Thoracic aorta (tissue), 2 donors: ENCODE measurements around the gene UNC13D. TPM values are rescaled to one million over a fixed set of nuclear protein-coding genes. Genes with fewer than 3 reads are reported as not detected.

Source experiments
- ATAC-seq: fragments of 150-250 bp; one replicate; pipeline ENCODE4 v1.8.0; 2017; ENCODE audit warnings: low read depth; ENCODE audit not compliant: insufficient number of reproducible peaks, low FRiP score
- DNase-seq: peaks from one replicate; pipeline ENCODE4 v3.0.0-alpha.2; 2020; ENCODE audit warnings: low spot score
- H3K27ac ChIP-seq, 2 donors: fragments of 200-600 bp; sonication (generic); 1 replicate in 1 of 2; 2 replicates in 1 of 2; pipeline ENCODE4 v1.5.1; 2016; ENCODE audit warnings: mild to moderate bottlenecking in 2 of 2, moderate library complexity in 2 of 2
- H3K27me3 ChIP-seq: fragments of 200-600 bp; sonication (generic); replicated peaks from 2 replicates; pipeline ENCODE4 v1.6.0; 2016; ENCODE audit warnings: mild to moderate bottlenecking; ENCODE audit not compliant: insufficient read depth
- H3K36me3 ChIP-seq: fragments of 200-600 bp; sonication (generic); one replicate; pipeline ENCODE4 v1.5.1; 2016
- H3K4me1 ChIP-seq, 2 donors: fragments of 200-600 bp; sonication (generic); 1 replicate in 1 of 2; 2 replicates in 1 of 2; pipeline versions ENCODE4 v1.5.1 to v1.6.0; 2016; ENCODE audit warnings: low read depth in 2 of 2, mild to moderate bottlenecking in 1 of 2; ENCODE audit not compliant: control insufficient read depth in 1 of 2
- H3K4me3 ChIP-seq: fragments of 200-600 bp; sonication (generic); 2 replicates; pipeline ENCODE4 v1.5.1; 2016; ENCODE audit warnings: mild to moderate bottlenecking
- H3K9me3 ChIP-seq: fragments of 200-600 bp; sonication (generic); 2 replicates; pipeline ENCODE4 v1.5.1; 2016
- CTCF ChIP-seq: fragments of 200-600 bp; sonication (generic); IDR thresholded peaks from one replicate; pipeline ENCODE4 v1.5.1; 2019; ENCODE audit warnings: antibody characterized with exemption
- total RNA-seq, 2 donors: library from RNA; depleted of rRNA; stranded (reverse); fragments of >200 nt; gene quantifications; one replicate each; pipeline versions ENCODE4 v1.1.0 to v1.2.3, GENCODE V29; 2016

The UNC13D gene
- total RNA-seq, 2 donors from 2014 or later, result 13.5 to 36.0 TPM

DNA sequence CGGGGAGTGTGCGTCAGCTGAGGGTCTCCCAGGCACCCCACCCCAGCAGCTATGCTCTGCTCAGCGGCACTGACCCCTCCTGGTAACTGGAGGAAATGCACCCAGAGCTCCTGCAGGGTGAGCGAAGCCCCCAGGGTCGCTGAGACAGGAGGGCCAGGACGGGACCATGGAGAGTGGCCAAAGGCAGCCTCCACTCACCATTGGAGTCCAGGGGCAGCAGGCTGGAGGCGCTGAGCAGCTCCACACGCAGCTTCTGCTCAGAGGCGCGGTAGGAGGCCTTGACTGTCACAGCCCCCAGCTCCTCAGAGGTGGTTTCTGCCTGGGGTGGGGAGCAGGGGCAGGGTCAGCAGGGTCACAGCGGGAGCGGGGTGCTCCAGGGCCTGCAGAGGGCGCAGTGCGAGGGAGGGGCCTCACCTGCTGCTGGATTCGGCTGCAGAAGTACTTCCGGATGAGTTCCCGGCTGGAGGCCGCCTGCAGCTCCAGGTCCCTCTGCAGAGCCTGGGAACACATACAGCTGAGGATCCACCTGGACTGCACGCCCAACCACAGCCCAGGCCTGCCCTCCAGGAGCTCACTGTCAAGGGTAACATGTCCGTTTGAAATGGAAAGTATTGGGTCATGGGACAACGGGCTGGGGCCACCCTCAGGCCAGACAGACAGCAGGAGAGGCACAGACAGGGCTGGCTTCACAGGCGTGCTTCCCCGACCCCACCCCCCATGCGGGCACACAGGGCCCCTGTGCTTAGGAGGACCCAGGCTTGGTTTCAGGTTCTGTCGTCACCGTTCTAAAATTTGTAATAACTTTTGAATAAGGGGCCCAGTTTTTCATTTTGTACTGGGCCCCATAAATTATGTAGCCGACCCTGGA is 13.8 kb downstream of the UNC13D start:
- Histone ChIP-seq H3K4me1 (peaks cover 10 to 23% of the 10 kb centered on the region in 2 donors), H3K27me3 (no peaks in the 10 kb centered on the region), H3K9me3 (no peaks in the 10 kb centered on the region), H3K4me3 (no peak overlapping the region), H3K27ac (no peak overlapping the region), H3K36me3 (peaks cover 5% of the 10 kb centered on the region)
- peak; percentile 36 for TF ChIP-seq CTCF
- ATAC-seq, result no peak
- no peak for DNase-seq

GRCh38 chr17:75829747-75830146 is 14.5 kb downstream of the UNC13D start:
- ATAC-seq, result no peak
- Histone ChIP-seq H3K36me3 (peaks cover 6% of the 10 kb centered on the region), H3K9me3 (no peaks in the 10 kb centered on the region), H3K27me3 (no peaks in the 10 kb centered on the region), H3K4me3 (no peak overlapping the region), H3K4me1 (peaks cover 10 to 18% of the 10 kb centered on the region in 2 donors), H3K27ac (no peak overlapping the region)
- no peak for TF ChIP-seq CTCF
- DNase-seq, result no peak

DNA sequence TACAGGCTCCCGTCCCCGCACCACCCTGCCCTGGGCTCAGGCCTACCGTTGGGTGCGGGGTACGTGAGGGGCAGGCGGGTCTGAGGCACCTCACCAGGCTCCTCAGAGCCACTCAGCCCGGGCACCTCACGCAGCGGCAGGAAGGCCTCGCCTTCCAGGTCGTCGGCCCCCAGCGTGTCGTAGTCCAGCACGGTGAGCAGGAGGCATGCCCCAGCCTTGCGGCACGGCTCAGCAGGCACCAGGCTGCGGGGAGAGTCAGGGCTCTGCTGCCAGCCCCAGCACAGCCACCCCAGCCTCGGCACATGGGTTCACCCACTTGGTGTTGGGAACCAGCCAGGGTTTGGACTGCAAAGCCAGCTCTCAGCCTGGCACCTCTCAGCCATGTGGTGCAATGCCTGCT is 15.5 kb downstream of the UNC13D start:
- Histone ChIP-seq H3K9me3 (no peaks in the 10 kb centered on the region), H3K4me3 (no peak overlapping the region), H3K27me3 (no peaks in the 10 kb centered on the region), H3K27ac (no peak overlapping the region), H3K36me3 (peaks cover 10% of the 10 kb centered on the region), H3K4me1 (peaks cover 10 to 18% of the 10 kb centered on the region in 2 donors)
- ATAC-seq, result no peak
- no peak for TF ChIP-seq CTCF
- no peak for DNase-seq

DNA sequence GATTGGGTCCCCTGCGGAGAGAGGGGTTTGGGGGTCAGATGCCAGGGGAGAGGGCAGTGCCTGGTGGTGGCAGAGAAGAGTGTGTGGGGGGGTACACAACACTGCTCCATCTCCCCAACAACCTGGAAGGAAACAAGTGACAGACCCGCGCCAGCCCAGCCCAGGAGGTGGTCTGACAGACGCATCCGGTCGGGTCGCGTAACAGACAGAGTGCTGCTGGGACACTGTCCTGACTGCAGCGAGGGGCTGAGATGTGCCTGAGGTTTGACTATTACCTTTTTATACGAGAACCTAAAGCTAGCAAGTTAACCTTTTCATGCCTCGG is 16.2 kb downstream of the UNC13D start:
- ATAC-seq, result no peak
- Histone ChIP-seq H3K4me3 (peak overlapping the region; percentile 64), H3K4me1 (peaks cover 10 to 18% of the 10 kb centered on the region in 2 donors)

More for the DNA sequence above, 16.2 kb downstream of the UNC13D start:
- Histone ChIP-seq H3K9me3 (no peaks in the 10 kb centered on the region), H3K27ac (peak overlapping the region; percentile 82 to 86), H3K27me3 (no peaks in the 10 kb centered on the region), H3K36me3 (peaks cover 12% of the 10 kb centered on the region)
- DNase-seq, result no peak
- no peak for TF ChIP-seq CTCF
